Measurements from ENCODE around the gene PLEKHA7. TPM values are rescaled to one million over a fixed set of nuclear protein-coding genes. Genes with fewer than 3 reads are reported as not detected.

Gene PLEKHA7
- total and polyA plus RNA-seq, 2 of the 13 experiments (the other 11 are each of a cell fraction or from before 2014, with no cell fraction given): 17.5 to 18.7 TPM

GRCh38 chr11:17063171-17064002, 49.2 kb upstream of the PLEKHA7 start (continued):
- no peak for TF ChIP-seq ZNF343 (CRISPR knock-in tag; IDR thresholded peaks at IDR 0.05)
- TF ChIP-seq ZNF350 (CRISPR knock-in tag; IDR thresholded peaks at IDR 0.05; ENCODE audit: borderline replicate concordance, low read depth): 0 out of 2 replicates have a peak, but pooled peaks have one; percentile 26
- no peak for TF ChIP-seq IRX3 (CRISPR knock-in tag; IDR thresholded peaks at IDR 0.05; ENCODE audit: borderline replicate concordance, low read depth)
- no peak for TF ChIP-seq ZNF549 (CRISPR knock-in tag; IDR thresholded peaks at IDR 0.05)
- 0 out of 2 replicates have a peak, but pooled peaks have one; percentile 12 for TF ChIP-seq ELF3 (CRISPR knock-in tag; IDR thresholded peaks at IDR 0.05)
- no peak for TF ChIP-seq MAFF (IDR thresholded peaks at IDR 0.05; ENCODE audit: low read depth, low read length)
- TF ChIP-seq SP5 (CRISPR knock-in tag; IDR thresholded peaks at IDR 0.05; ENCODE audit: borderline replicate concordance, low read depth): no peak
- TF ChIP-seq ZKSCAN5 (CRISPR knock-in tag; IDR thresholded peaks at IDR 0.05): no peak
- TF ChIP-seq ZNF432 (CRISPR knock-in tag; IDR thresholded peaks at IDR 0.05; ENCODE audit: borderline replicate concordance): no peak
- no peak for TF ChIP-seq ZNF501 (CRISPR knock-in tag; IDR thresholded peaks at IDR 0.05)
- 0 out of 2 replicates have a peak, but pooled peaks have one; percentile 14 for TF ChIP-seq ZNF121 (CRISPR knock-in tag; IDR thresholded peaks at IDR 0.05)
- no peak for TF ChIP-seq DMAP1 (CRISPR knock-in tag; IDR thresholded peaks at IDR 0.05)
- 0 out of 2 replicates have a peak, but pooled peaks have one; percentile 18 for TF ChIP-seq HNF1B (CRISPR knock-in tag; IDR thresholded peaks at IDR 0.05)
- no peak for TF ChIP-seq NCOA2 (CRISPR knock-in tag; IDR thresholded peaks at IDR 0.05)
- no peak for TF ChIP-seq ZNF619 (CRISPR knock-in tag; IDR thresholded peaks at IDR 0.05)
- TF ChIP-seq HOXA3 (CRISPR knock-in tag; IDR thresholded peaks at IDR 0.05): no peak
- no peak for TF ChIP-seq RARA (CRISPR knock-in tag; IDR thresholded peaks at IDR 0.05)
- no peak for TF ChIP-seq ZNF546 (CRISPR knock-in tag; conservative IDR thresholded peaks at IDR 0.05)
- TF ChIP-seq RBFOX2 (IDR thresholded peaks at IDR 0.05; ENCODE audit: low read depth, low read length): no peak
- TF ChIP-seq ZNF136 (CRISPR knock-in tag; IDR thresholded peaks at IDR 0.05; ENCODE audit: low read depth): no peak
- TF ChIP-seq MED8 (CRISPR knock-in tag; IDR thresholded peaks at IDR 0.05; ENCODE audit: insufficient replicate concordance): no peak
- peak; percentile 55; the same call in 1 of the 2 replicates for TF ChIP-seq ZNF580 (CRISPR knock-in tag; IDR thresholded peaks at IDR 0.05; ENCODE audit: borderline replicate concordance, low read depth)
- TF ChIP-seq ZNF674 (CRISPR knock-in tag; IDR thresholded peaks at IDR 0.05; ENCODE audit: low read depth): no peak
- no peak for TF ChIP-seq HES4 (CRISPR knock-in tag; IDR thresholded peaks at IDR 0.05; ENCODE audit: borderline replicate concordance)
- no peak for TF ChIP-seq TOPORS (CRISPR knock-in tag; IDR thresholded peaks at IDR 0.05)
- TF ChIP-seq CEBPB (IDR thresholded peaks at IDR 0.05; ENCODE audit: borderline replicate concordance, low read depth, low read length): no peak
- TF ChIP-seq MLLT10 (CRISPR knock-in tag; IDR thresholded peaks at IDR 0.05): no peak
